Subcutaneous adipose tissue (tissue), 4 donors: ENCODE results near the gene NAV2. TPM values are rescaled to one million over a fixed set of nuclear protein-coding genes. Genes with fewer than 3 reads are reported as not detected.

Experiments used
- total RNA-seq, 4 donors: library from RNA; depleted of rRNA; stranded (reverse); fragments of >200 nt; gene quantifications; one replicate each; pipeline ENCODE4 v1.1.0, GENCODE V29; 2016
- TF ChIP-seq, protein P1 (sequence below): fragments of 450-650 bp; IDR thresholded peaks from one replicate; pipeline ENCODE4 v1.5.1; 2016; ENCODE audit warnings: low read depth, mild to moderate bottlenecking, control low read depth, antibody characterized with exemption, moderate library complexity

The NAV2 gene
- total RNA-seq, 4 donors from 2014 or later: 13.6 to 31.5 (median 27.8) TPM

- TF ChIP-seq, protein P1, sequence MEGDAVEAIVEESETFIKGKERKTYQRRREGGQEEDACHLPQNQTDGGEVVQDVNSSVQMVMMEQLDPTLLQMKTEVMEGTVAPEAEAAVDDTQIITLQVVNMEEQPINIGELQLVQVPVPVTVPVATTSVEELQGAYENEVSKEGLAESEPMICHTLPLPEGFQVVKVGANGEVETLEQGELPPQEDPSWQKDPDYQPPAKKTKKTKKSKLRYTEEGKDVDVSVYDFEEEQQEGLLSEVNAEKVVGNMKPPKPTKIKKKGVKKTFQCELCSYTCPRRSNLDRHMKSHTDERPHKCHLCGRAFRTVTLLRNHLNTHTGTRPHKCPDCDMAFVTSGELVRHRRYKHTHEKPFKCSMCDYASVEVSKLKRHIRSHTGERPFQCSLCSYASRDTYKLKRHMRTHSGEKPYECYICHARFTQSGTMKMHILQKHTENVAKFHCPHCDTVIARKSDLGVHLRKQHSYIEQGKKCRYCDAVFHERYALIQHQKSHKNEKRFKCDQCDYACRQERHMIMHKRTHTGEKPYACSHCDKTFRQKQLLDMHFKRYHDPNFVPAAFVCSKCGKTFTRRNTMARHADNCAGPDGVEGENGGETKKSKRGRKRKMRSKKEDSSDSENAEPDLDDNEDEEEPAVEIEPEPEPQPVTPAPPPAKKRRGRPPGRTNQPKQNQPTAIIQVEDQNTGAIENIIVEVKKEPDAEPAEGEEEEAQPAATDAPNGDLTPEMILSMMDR: no peak
Observed at GRCh38 chr11:20017320-20017719, 304.7 kb downstream of the NAV2 start.

DNA sequence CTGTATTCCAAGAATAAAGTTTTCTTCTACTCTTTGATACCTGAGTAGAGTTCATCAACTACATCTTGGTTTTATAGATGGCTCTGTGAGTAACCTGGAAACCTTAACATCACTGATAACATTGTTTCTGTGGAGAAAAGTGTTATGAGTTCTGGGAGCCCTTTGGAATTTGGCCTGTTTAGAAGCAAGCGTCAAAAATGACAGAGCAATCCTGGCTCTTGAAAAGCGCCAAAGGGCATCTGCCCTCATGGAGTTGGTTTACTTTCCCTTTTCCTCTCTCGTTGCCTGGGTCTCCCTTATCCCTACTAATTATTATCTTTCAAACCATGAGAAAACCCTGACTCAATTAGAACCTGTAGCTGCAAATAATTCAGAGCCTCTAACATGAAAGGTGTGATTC is 307.6 kb downstream of the NAV2 start:
- TF ChIP-seq, protein P1: no peak

GRCh38 chr11:20020716-20021115 is 308.1 kb downstream of the NAV2 start:
- TF ChIP-seq, protein P1: no peak

- TF ChIP-seq, protein P1: no peak
Observed at GRCh38 chr11:20021212-20021611, 308.6 kb downstream of the NAV2 start.

GRCh38 chr11:20021771-20022362 is 309.2 kb downstream of the NAV2 start:
- TF ChIP-seq, protein P1: no peak

- TF ChIP-seq, protein P1: no peak
Observed at GRCh38 chr11:20022363-20023081, 309.9 kb downstream of the NAV2 start.

DNA sequence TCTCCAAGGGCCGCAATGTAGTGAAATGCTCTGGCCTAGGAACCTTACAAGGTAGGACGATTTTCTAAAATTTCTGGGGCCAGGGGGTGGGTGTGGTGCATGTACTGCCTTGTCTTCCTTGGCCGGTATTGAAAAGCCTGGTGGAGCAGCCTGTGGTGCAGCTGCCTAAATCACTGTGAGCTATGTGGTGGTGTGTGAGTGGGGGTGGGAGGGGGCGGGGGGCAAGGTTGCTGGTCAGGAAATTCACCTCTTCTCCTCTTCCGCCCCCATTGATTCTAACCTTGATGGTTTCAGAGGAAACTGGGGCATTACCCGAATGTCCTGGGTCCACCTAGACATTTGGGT is 310.4 kb downstream of the NAV2 start:
- TF ChIP-seq, protein P1: no peak
